AG04450 (cell line): ENCODE data around the gene ABCB8. TPM values are rescaled to one million over a fixed set of nuclear protein-coding genes. Genes with fewer than 3 reads are reported as not detected.

ENCODE experiments used
- CTCF ChIA-PET: fragments of 300-600, 350-600 bp; formaldehyde crosslinking; extraction: SDS; loops from one replicate; lab custom pipeline; 2022; ENCODE audit warnings: antibody characterized with exemption, inconsistent platforms; lab: Charles Lee
- POLR2A ChIA-PET: fragments of 350-600 bp; formaldehyde crosslinking; extraction: SDS; loops from one replicate; lab custom pipeline; 2021; ENCODE audit warnings: antibody characterized with exemption, inconsistent platforms; lab: Yijun Ruan, JAX
- DNase-seq: peaks from one replicate; pipeline ENCODE4 v3.0.0-alpha.2; 2011; ENCODE audit warnings: low read depth, low spot score
- H3K27ac ChIP-seq: one replicate; pipeline ENCODE4 v1.5.1; 2012; ENCODE audit warnings: low read depth, low read length, control low read depth
- H3K27me3 ChIP-seq: one replicate; pipeline ENCODE4 v1.6.0; 2012; ENCODE audit warnings: low read length; ENCODE audit not compliant: control insufficient read depth, insufficient read depth
- H3K4me3 ChIP-seq: 2 replicates; pipeline ENCODE4 v1.5.1; 2011; ENCODE audit warnings: mild to moderate bottlenecking, low read depth, low read length, control low read depth
- H3K9me3 ChIP-seq: 2 replicates; pipeline ENCODE4 v1.5.1; 2012; ENCODE audit warnings: low read length; ENCODE audit not compliant: control insufficient read depth, insufficient read depth
- CTCF ChIP-seq: IDR thresholded peaks from 2 replicates; pipeline ENCODE4 v1.5.1; 2011; ENCODE audit warnings: low read depth, low read length, control low read depth, inconsistent platforms
- polyA plus RNA-seq: library from polyadenylated mRNA; depleted of rRNA; stranded (reverse); fragments of >200 nt; gene quantifications from 2 replicates; pipeline ENCODE4 v1.2.3, GENCODE V29; 2011

The ABCB8 gene
- polyA plus RNA-seq, 1 experiment, result 10.7 TPM

- Histone ChIP-seq H3K27me3 (peaks cover 5% of the 10 kb centered on the region), H3K4me3 (no peak overlapping the region), H3K27ac (no peak overlapping the region), H3K9me3 (no peaks in the 10 kb centered on the region; the same call in 1 of the 2 replicates)
- DNase-seq, result no peak
- no peak for TF ChIP-seq CTCF
- ChIA-PET POLR2A (no interaction called here), CTCF (no interaction called here)
Measured at GRCh38 chr7:151045967-151046366, 17.7 kb downstream of the ABCB8 start.

GRCh38 chr7:151046603-151047573, 18.6 kb downstream of the ABCB8 start:
- H3K9me3 ChIP-seq, result no peaks in the 10 kb centered on the region; the same call in 1 of the 2 replicates
- H3K4me3 ChIP-seq, result no peak overlapping the region
- POLR2A ChIA-PET, result interaction anchor here (0.6 to 1.2 kb wide), 3 partner anchors 11 to 33 kb away, joined by 3 read pairs; partner anchors contain the start of gene CDK5
- no peak for TF ChIP-seq CTCF
- no peak for DNase-seq
- peaks cover 5% of the 10 kb centered on the region for H3K27me3 ChIP-seq
- no peak overlapping the region for H3K27ac ChIP-seq
- CTCF ChIA-PET, result no interaction called here

GRCh38 chr7:151047976-151048815, 19.9 kb downstream of the ABCB8 start, which contains the start of gene ASIC3:
Gene ASIC3 (plus strand): TSS chr7:151048531. CDS start chr7:151048886, 355 bp downstream.
- no peak within 1 kb of the TSS for H3K27ac ChIP-seq
- peaks cover 5% of the 10 kb centered on the region for H3K27me3 ChIP-seq
- ChIA-PET POLR2A (interaction anchor here (1.2 kb wide), 1 partner anchor 9 kb away, joined by 3 read pairs; the partner anchor contains the start of gene CDK5), CTCF (interaction anchor here (1.1 kb wide), 1 partner anchor 15 kb away, joined by 3 read pairs; no protein-coding TSS in a partner anchor)
- H3K9me3 ChIP-seq, result no peaks in the 10 kb centered on the region; the same call in 1 of the 2 replicates
- no peak within 1 kb of the TSS for H3K4me3 ChIP-seq
- no peak for DNase-seq
- TF ChIP-seq CTCF, result no peak

- Histone ChIP-seq H3K9me3 (no peaks in the 10 kb centered on the region; the same call in 1 of the 2 replicates), H3K27me3 (peaks cover 5% of the 10 kb centered on the region), H3K4me3 (no peak overlapping the region), H3K27ac (no peak overlapping the region)
- no peak for DNase-seq
- TF ChIP-seq CTCF, result no peak
- CTCF ChIA-PET, result interaction anchor here (1.1 to 1.8 kb wide), 2 partner anchors 14 to 31 kb away, joined by 3 to 4 read pairs; no protein-coding TSS in a partner anchor
- POLR2A ChIA-PET, result no interaction called here
Measured at GRCh38 chr7:151048911-151049463, 20.7 kb downstream of the ABCB8 start.
